K562 (cell line): ENCODE data around the gene PPCDC. TPM values are rescaled to one million over a fixed set of nuclear protein-coding genes. Genes with fewer than 3 reads are reported as not detected.

Experiments
- ADNP ChIP-seq: fragments of 200-800 bp; sonication (Bioruptor generic); IDR thresholded peaks from 2 replicates; pipeline ENCODE4 v1.6.1; 2016; ENCODE audit warnings: missing genetic modification characterization, missing compliant biosample characterization
- BDP1 ChIP-seq: IDR thresholded peaks from 3 replicates; pipeline ENCODE4 v1.6.1; 2011; ENCODE audit not compliant: insufficient read length, insufficient read depth
- BRD9 ChIP-seq: fragments of 450-650 bp; IDR thresholded peaks from 2 replicates; pipeline ENCODE4 v1.6.1; 2018; ENCODE audit warnings: low read depth; ENCODE audit not compliant: partially characterized antibody
- CREB3 ChIP-seq: fragments of 450-650 bp; conservative IDR thresholded peaks from 2 replicates; pipeline ENCODE4 v1.6.1; 2016; ENCODE audit warnings: missing genetic modification characterization, low read depth, mild to moderate bottlenecking, missing compliant biosample characterization, moderate library complexity
- CREB5 ChIP-seq: fragments of 250-450 bp; sonication (Bioruptor Pico); IDR thresholded peaks from 2 replicates; pipeline ENCODE4 v1.5.0; 2020; ENCODE audit warnings: mild to moderate bottlenecking
- CXXC5 ChIP-seq: fragments of 250-450 bp; sonication (Bioruptor Pico); IDR thresholded peaks from 2 replicates; pipeline ENCODE4 v1.8.0; 2022; ENCODE audit warnings: inconsistent platforms, mild to moderate bottlenecking, moderate library complexity
- ESRRB ChIP-seq: fragments of 250-450 bp; sonication (Bioruptor Pico); IDR thresholded peaks from 2 replicates; pipeline ENCODE4 v1.5.0; 2020; ENCODE audit warnings: mild to moderate bottlenecking, moderate library complexity, borderline replicate concordance
- FOXJ2 ChIP-seq: fragments of 200-800 bp; sonication (Bioruptor generic); IDR thresholded peaks from 2 replicates; pipeline ENCODE4 v1.6.1; 2016; ENCODE audit warnings: missing genetic modification characterization, missing compliant biosample characterization
- MBD1 ChIP-seq: fragments of 250-450 bp; sonication (Bioruptor Pico); IDR thresholded peaks from 2 replicates; pipeline ENCODE4 v1.8.0; 2022; ENCODE audit warnings: inconsistent platforms
- NCOA2 ChIP-seq, 2 experiments: fragments of 450-650 bp; IDR thresholded peaks; 2 replicates each; pipeline ENCODE4 v1.6.1; 2018; ENCODE audit warnings: mild to moderate bottlenecking in 2 of 2, moderate library complexity in 1 of 2; ENCODE audit not compliant: partially characterized antibody in 2 of 2
- NFE2L1 ChIP-seq: fragments of 450-650 bp; IDR thresholded peaks from 2 replicates; pipeline ENCODE4 v1.6.1; 2016; ENCODE audit warnings: missing genetic modification characterization, low read depth, mild to moderate bottlenecking, missing compliant biosample characterization, moderate library complexity, borderline replicate concordance
- NUFIP1 ChIP-seq: fragments of 450-650 bp; IDR thresholded peaks from 2 replicates; pipeline ENCODE4 v1.6.1; 2018; ENCODE audit not compliant: partially characterized antibody
- RBBP5 ChIP-seq: fragments of 200-600 bp; sonication (generic); IDR thresholded peaks from 2 replicates; pipeline ENCODE4 v1.6.1; 2012; ENCODE audit warnings: borderline replicate concordance, mild to moderate bottlenecking, low read length, control low read depth, inconsistent platforms; ENCODE audit not compliant: insufficient read depth, poor library complexity, severe bottlenecking
- SIRT6 ChIP-seq: IDR thresholded peaks from one replicate; pipeline ENCODE4 v1.6.1; 2012; ENCODE audit warnings: low read depth, mild to moderate bottlenecking, control low read depth, inconsistent platforms, low read length, moderate library complexity
- YY1 ChIP-seq, 3 experiments: IDR thresholded peaks; 2 replicates each; pipeline ENCODE4 v1.6.1; 2011; ENCODE audit warnings: low read length in 2 of 3, mild to moderate bottlenecking in 2 of 3, moderate library complexity in 2 of 3, borderline replicate concordance in 1 of 3, control low read depth in 1 of 3, low read depth in 1 of 3; ENCODE audit not compliant: insufficient read depth in 3 of 3, insufficient replicate concordance in 2 of 3, control insufficient read depth in 1 of 3, insufficient read length in 1 of 3; ENCODE audit errors: extremely low read depth in 1 of 3
- ZBTB43 ChIP-seq: sonication (generic); formaldehyde crosslinking; IDR thresholded peaks from 2 replicates; pipeline ENCODE4 v1.8.0; 2023; ENCODE audit warnings: mild to moderate bottlenecking, missing genetic modification reagents
- ZNF57 ChIP-seq: fragments of 450-650 bp; formaldehyde crosslinking; IDR thresholded peaks from 2 replicates; pipeline ENCODE4 v1.4.0; 2020; ENCODE audit warnings: mild to moderate bottlenecking, moderate library complexity
- polyA plus RNA-seq, 8 experiments: library from polyadenylated mRNA; depleted of rRNA in 4 of 8; stranded (reverse) in 5 of 8; unstranded in 3 of 8; fragments of >200 nt; fragmentation: Nextera tagmentation in 2 of 8; fragmentation: Illumina TruSeq in 1 of 8; extraction: Ambion mirVana in 2 of 8; extraction: Trizol in 1 of 8; gene quantifications; 2 replicates each; pipeline versions ENCODE4 v1.2.1 to v1.2.3, GENCODE V29; 2011 to 2014; ENCODE audit warnings: inconsistent platforms in 1 of 8, missing spikeins in 1 of 8
- total RNA-seq, 7 experiments: library from RNA; depleted of rRNA in 6 of 7; stranded (reverse); fragments of >200 nt in 6 of 7; fragmentation: Illumina TruSeq in 2 of 7; extraction: Trizol in 2 of 7; gene quantifications; 2 replicates each; pipeline versions ENCODE4 v1.2.1 to v1.2.3, GENCODE V29; 2011 to 2021; ENCODE audit warnings: low replicate concordance in 1 of 7

PPCDC gene
- total and polyA plus RNA-seq, 9 of the 15 experiments (the other 6 are each of a cell fraction or from before 2014, with no cell fraction given), result 10.9 to 53.6 (median 16.7) TPM

DNA sequence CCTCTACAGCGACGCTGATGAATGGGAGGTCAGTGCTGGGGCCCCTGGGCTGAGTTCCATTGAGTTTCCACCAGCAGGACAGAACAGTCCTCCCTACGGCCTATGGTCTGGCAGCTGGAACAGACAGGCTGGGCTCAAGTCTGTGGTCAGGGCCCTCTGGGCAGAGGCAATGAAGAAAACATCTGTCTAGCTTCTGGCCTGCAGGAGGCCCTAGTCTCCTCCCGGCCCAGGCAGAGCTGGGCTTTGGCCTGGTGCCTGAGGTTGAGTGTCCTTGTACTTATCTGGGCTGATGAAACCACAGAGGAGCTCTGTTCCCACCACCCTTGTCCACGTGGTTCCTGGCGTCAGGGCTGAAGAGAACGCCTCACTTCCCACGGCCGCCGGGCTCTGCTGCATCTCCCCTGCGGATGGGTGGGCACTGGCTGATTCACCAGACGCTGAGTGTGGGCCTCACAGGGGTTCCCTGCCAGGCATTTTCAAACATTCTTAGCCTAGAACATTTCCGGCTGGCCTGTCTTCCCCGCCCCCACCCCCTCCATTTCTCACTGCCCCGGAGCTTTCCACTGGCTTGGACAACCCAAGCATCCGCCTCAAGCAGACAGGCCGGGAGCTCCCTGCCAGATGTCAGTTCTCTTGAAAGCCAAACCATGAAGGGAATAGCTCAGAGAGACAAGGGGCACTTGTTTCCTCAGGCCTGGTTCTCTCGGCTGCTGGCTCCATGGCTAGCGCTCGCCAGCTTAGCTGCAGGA, 20.3 kb downstream of the PPCDC start (continued):
- no peak for TF ChIP-seq NUFIP1
- no peak for TF ChIP-seq ADNP (tag)
- peak; percentile 66 for TF ChIP-seq RBBP5
- TF ChIP-seq MBD1 (CRISPR knock-in tag), result no peak
- TF ChIP-seq SIRT6, result no peak
- no peak for TF ChIP-seq NFE2L1 (tag)
- no peak for TF ChIP-seq YY1 (IDR thresholded peaks at IDR 0.05; ENCODE audit: borderline replicate concordance in 1 of 3, control insufficient read depth in 1 of 3, extremely low read depth in 1 of 3, insufficient read depth in 3 of 3, insufficient read length in 1 of 3, insufficient replicate concordance in 2 of 3, low read depth in 1 of 3, low read length in 2 of 3)
- no peak for TF ChIP-seq ZNF57
- no peak for TF ChIP-seq CREB5 (CRISPR knock-in tag)
- peak; percentile 48 for TF ChIP-seq BRD9
- no peak for TF ChIP-seq BDP1
- TF ChIP-seq FOXJ2 (tag), result peak; percentile 26; the same call in 1 of the 2 replicates
- peak; percentile 84 for TF ChIP-seq CXXC5 (CRISPR knock-in tag)
- no peak for TF ChIP-seq ESRRB (CRISPR knock-in tag)
- TF ChIP-seq NCOA2 (IDR thresholded peaks at IDR 0.05; ENCODE audit: partially characterized antibody in 2 of 2), result no peak
- no peak for TF ChIP-seq CREB3 (tag)
- TF ChIP-seq ZBTB43 (CRISPR knock-in tag), result no peak
